Measurements from ENCODE around the gene TMEM63C. TPM values are rescaled to one million over a fixed set of nuclear protein-coding genes. Genes with fewer than 3 reads are reported as not detected.

The TMEM63C gene
- total RNA-seq, 1 donor from 2014 or later: 0.27 TPM

DNA sequence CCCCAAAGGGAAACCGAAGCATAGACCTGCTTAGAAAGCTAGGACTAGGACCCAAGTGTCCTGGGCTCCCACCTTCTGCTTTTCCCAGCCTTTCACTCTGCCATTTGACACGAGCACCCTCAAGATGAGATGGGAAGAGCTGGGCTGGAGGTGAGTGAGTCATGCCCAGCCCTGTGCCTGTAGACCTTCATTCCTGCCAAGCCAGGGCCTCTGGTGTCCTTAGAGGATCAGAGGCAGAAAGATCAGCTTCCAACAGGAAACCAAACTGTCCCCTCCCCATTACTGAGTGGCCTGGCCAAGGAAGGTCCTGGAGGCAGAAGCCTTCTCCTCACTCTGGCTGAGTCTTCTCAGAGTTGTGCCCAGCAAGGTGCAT lies 3.5 kb downstream of the TMEM63C start:
- DNase-seq (no peak), ATAC-seq (no peak)
- Histone ChIP-seq H3K9me3 (no peaks in the 10 kb centered on the region), H3K4me3 (no peak overlapping the region), H3K27ac (no peak overlapping the region), H3K4me1 (peaks cover 12% of the 10 kb centered on the region), H3K36me3 (no peaks in the 10 kb centered on the region), H3K27me3 (ENCODE audit: low read depth) (peaks cover 34% of the 10 kb centered on the region)
- intact Hi-C loops (cut with DNase I): no loop called here
- TF ChIP-seq CTCF (IDR thresholded peaks at IDR 0.05): no peak

DNA sequence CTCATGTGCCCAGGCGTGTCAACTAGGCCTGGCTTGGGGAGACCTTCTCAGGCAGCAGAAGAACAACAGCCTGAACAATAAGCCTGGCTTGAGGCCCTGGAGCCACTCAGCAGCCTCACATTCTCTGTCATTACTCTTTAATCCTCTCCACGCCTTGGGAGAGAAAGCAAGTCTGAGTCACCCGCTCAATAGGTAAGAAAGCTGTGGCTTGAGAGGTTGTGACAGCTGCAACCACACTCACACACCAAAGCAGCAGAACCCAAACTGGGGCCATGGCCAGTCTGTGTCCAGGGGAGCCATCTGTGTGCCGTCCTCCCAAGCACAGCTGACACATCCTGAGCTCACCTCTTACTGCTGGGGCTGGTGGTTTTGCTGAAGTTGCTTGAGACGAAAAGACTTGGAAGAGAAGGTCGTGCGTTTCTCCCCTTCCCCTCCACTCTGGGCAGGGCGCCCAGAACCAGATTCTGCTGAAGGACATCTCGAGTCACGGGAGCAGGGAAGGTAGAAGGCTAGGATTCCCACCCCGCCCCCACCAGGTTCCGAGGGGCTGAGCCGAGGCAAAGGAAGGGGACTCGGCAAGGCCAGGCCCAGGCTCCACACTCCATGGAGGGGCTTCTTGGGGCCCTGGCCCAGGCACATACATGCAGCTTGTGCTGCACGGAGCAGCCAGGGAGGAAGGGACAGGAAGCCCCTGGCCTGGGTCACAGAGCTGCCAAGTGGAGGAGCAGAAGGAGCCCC lies 5.5 kb downstream of the TMEM63C start:
- DNase-seq (no peak), ATAC-seq (peak; percentile 59 to 67)
- no peak for TF ChIP-seq CTCF (IDR thresholded peaks at IDR 0.05)
- peaks cover 4% of the 10 kb centered on the region for H3K4me1 ChIP-seq
- H3K27ac ChIP-seq: no peak overlapping the region
- intact Hi-C loops (cut with DNase I): no loop called here
- H3K36me3 ChIP-seq: no peaks in the 10 kb centered on the region
- no peaks in the 10 kb centered on the region for H3K9me3 ChIP-seq
- peaks cover 18% of the 10 kb centered on the region for H3K27me3 ChIP-seq (ENCODE audit: low read depth)
- H3K4me3 ChIP-seq: no peak overlapping the region

- H3K9me3 ChIP-seq: no peaks in the 10 kb centered on the region
- ATAC-seq: peak in 1 of 2 donors; percentile 11
- DNase-seq: no peak
- TF ChIP-seq CTCF (IDR thresholded peaks at IDR 0.05): no peak
- H3K4me3 ChIP-seq: no peak overlapping the region
- no peak overlapping the region for H3K27ac ChIP-seq
- H3K36me3 ChIP-seq: no peaks in the 10 kb centered on the region
- intact Hi-C loops (cut with DNase I): no loop called here
- H3K4me1 ChIP-seq: no peaks in the 10 kb centered on the region
- peaks cover 13% of the 10 kb centered on the region for H3K27me3 ChIP-seq (ENCODE audit: low read depth)
Measured at GRCh38 chr14:77187649-77188012, 6.0 kb downstream of the TMEM63C start.

DNA sequence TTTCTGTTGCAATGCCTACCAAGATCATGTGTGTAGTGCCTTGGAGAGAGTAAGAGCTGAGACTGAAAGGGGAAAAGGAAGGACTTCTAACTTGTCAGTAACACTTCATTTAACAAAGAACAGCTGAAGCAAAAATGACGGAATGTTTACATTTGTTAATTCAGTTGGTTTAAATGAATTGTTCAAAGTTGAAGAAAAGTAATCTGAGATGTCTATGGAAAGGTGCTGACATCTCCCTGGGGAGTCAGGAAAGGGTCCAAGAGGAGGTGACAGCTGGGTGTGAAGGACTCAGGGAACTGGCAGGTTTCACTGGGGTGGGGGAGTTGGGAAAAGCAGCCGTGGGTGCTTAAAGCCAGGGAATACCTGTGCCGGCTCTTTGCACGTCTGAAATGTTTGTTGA lies 7.9 kb downstream of the TMEM63C start:
- H3K27ac ChIP-seq: no peak overlapping the region
- H3K9me3 ChIP-seq: no peaks in the 10 kb centered on the region
- intact Hi-C loops (cut with DNase I): no loop called here
- no peak overlapping the region for H3K4me3 ChIP-seq
- DNase-seq (no peak), ATAC-seq (no peak)
- no peak for TF ChIP-seq CTCF (IDR thresholded peaks at IDR 0.05)
- H3K27me3 ChIP-seq (ENCODE audit: low read depth): no peaks in the 10 kb centered on the region
- no peaks in the 10 kb centered on the region for H3K36me3 ChIP-seq
- H3K4me1 ChIP-seq: no peaks in the 10 kb centered on the region

- intact Hi-C loops (cut with DNase I): no loop called here
- H3K4me1 ChIP-seq: no peaks in the 10 kb centered on the region
Measured at GRCh38 chr14:77190977-77191376, 9.4 kb downstream of the TMEM63C start.

More at GRCh38 chr14:77190977-77191376, 9.4 kb downstream of the TMEM63C start:
- Histone ChIP-seq H3K36me3 (no peaks in the 10 kb centered on the region), H3K27ac (no peak overlapping the region), H3K9me3 (no peaks in the 10 kb centered on the region), H3K4me3 (no peak overlapping the region), H3K27me3 (ENCODE audit: low read depth) (no peaks in the 10 kb centered on the region)
- ATAC-seq (no peak), DNase-seq (no peak)
- TF ChIP-seq CTCF (IDR thresholded peaks at IDR 0.05): no peak
